WTC11 (cell line): ENCODE measurements around the gene AFAP1L2. TPM values are rescaled to one million over a fixed set of nuclear protein-coding genes. Genes with fewer than 3 reads are reported as not detected.

ENCODE experiments used
- ATAC-seq: fragments of 200-7000 bp; cut with Tn5 transposase; 2 replicates; pipeline ENCODE4 v1.10.0; 2021; ENCODE audit warnings: mild to moderate bottlenecking, moderate library complexity
- CTCF ChIA-PET: fragments of 300-600 bp; sonication (Branson Sonifier 250); formaldehyde crosslinking; loops from one replicate; lab custom pipeline; 2021; ENCODE audit warnings: antibody characterized with exemption; lab: Charles Lee
- POLR2A ChIA-PET: fragments of 350-600 bp; sonication (Branson Sonifier 250); formaldehyde crosslinking; loops from one replicate; lab custom pipeline; 2021; ENCODE audit warnings: antibody characterized with exemption; lab: Charles Lee
- DNase-seq: peaks from one replicate; pipeline ENCODE4 v3.0.0; 2021; ENCODE audit warnings: low spot score
- H3K27ac Mint-ChIP-seq: 2 replicates; pipeline ENCODE4 v1.8.0; 2021; ENCODE audit warnings: mixed read lengths
- H3K27me3 Mint-ChIP-seq: 2 replicates; pipeline ENCODE4 v1.8.0; 2021; ENCODE audit warnings: low read depth, mild to moderate bottlenecking, moderate library complexity, mixed read lengths
- H3K36me3 Mint-ChIP-seq: 2 replicates; pipeline ENCODE4 v1.8.0; 2021; ENCODE audit warnings: mixed read lengths
- H3K4me1 Mint-ChIP-seq: 2 replicates; pipeline ENCODE4 v1.8.0; 2022; ENCODE audit warnings: mixed read lengths
- H3K4me3 Mint-ChIP-seq: 2 replicates; pipeline ENCODE4 v1.8.0; 2021; ENCODE audit warnings: mild to moderate bottlenecking, moderate library complexity, mixed read lengths
- H3K9me3 Mint-ChIP-seq: 2 replicates; pipeline ENCODE4 v1.8.0; 2021; ENCODE audit warnings: mixed read lengths
- EMX1 ChIP-seq: fragments of 250-450 bp; sonication (Bioruptor Pico); IDR thresholded peaks from 2 replicates; pipeline ENCODE4 v1.8.0; 2021; ENCODE audit warnings: mild to moderate bottlenecking
- ETV6 ChIP-seq: sonication (generic); formaldehyde crosslinking; IDR thresholded peaks from 2 replicates; pipeline ENCODE4 v1.8.1; 2022; ENCODE audit warnings: mild to moderate bottlenecking, missing genetic modification reagents
- GRHL2 ChIP-seq: fragments of 250-450 bp; sonication (Bioruptor Pico); IDR thresholded peaks from 2 replicates; pipeline ENCODE4 v1.8.0; 2022; ENCODE audit warnings: mild to moderate bottlenecking, moderate library complexity; ENCODE audit not compliant: insufficient replicate concordance, severe bottlenecking
- HMGA2 ChIP-seq: fragments of 250-450 bp; sonication (Bioruptor Pico); IDR thresholded peaks from 2 replicates; pipeline ENCODE4 v1.4.0; 2021; ENCODE audit warnings: mild to moderate bottlenecking, moderate library complexity
- KAT7 ChIP-seq: sonication (generic); formaldehyde crosslinking; IDR thresholded peaks from 2 replicates; pipeline ENCODE4 v1.8.1; 2023; ENCODE audit warnings: missing genetic modification reagents, mild to moderate bottlenecking, borderline replicate concordance
- NR2C2 ChIP-seq: sonication (generic); formaldehyde crosslinking; IDR thresholded peaks from 2 replicates; pipeline ENCODE4 v1.8.0; 2022; ENCODE audit warnings: mild to moderate bottlenecking, missing genetic modification reagents
- OVOL2 ChIP-seq: fragments of 250-450 bp; sonication (Bioruptor Pico); IDR thresholded peaks from 2 replicates; pipeline ENCODE4 v1.9.0; 2021; ENCODE audit warnings: mild to moderate bottlenecking, borderline replicate concordance
- SOX15 ChIP-seq: fragments of 250-450 bp; sonication (Bioruptor Pico); IDR thresholded peaks from 2 replicates; pipeline ENCODE4 v1.9.0; 2021; ENCODE audit warnings: mild to moderate bottlenecking
- ZNF121 ChIP-seq: sonication (generic); formaldehyde crosslinking; IDR thresholded peaks from 2 replicates; pipeline ENCODE4 v1.8.0; 2023; ENCODE audit warnings: missing genetic modification reagents
- ZNF396 ChIP-seq: fragments of 250-450 bp; sonication (Bioruptor Pico); IDR thresholded peaks from 2 replicates; pipeline ENCODE4 v1.8.0; 2021; ENCODE audit warnings: mild to moderate bottlenecking, moderate library complexity, borderline replicate concordance
- ZNF416 ChIP-seq: fragments of 250-450 bp; sonication (Bioruptor Pico); IDR thresholded peaks from 2 replicates; pipeline ENCODE4 v1.9.0; 2021; ENCODE audit warnings: mild to moderate bottlenecking, inconsistent platforms
- total RNA-seq: library from RNA; stranded (reverse); gene quantifications from 3 replicates; pipeline ENCODE4 v1.2.3, GENCODE V29; 2021
- TF ChIP-seq, protein P1 (sequence below): fragments of 250-450 bp; sonication (Bioruptor Pico); IDR thresholded peaks from 2 replicates; pipeline ENCODE4 v1.8.0; 2021; ENCODE audit warnings: mild to moderate bottlenecking
- TF ChIP-seq, protein P2 (sequence below): sonication (generic); formaldehyde crosslinking; IDR thresholded peaks from 2 replicates; pipeline ENCODE4 v1.8.1; 2023; ENCODE audit warnings: mild to moderate bottlenecking, missing genetic modification reagents, moderate library complexity
- TF ChIP-seq, protein P3 (sequence below): sonication (generic); formaldehyde crosslinking; IDR thresholded peaks from 2 replicates; pipeline ENCODE4 v1.8.0; 2023; ENCODE audit warnings: mild to moderate bottlenecking, missing genetic modification reagents
- TF ChIP-seq, protein P4 (sequence below): sonication (generic); formaldehyde crosslinking; IDR thresholded peaks from 2 replicates; pipeline ENCODE4 v1.8.1; 2023; ENCODE audit warnings: mild to moderate bottlenecking, missing genetic modification reagents
- TF ChIP-seq, protein P5 (sequence below): fragments of 250-450 bp; sonication (Bioruptor Pico); IDR thresholded peaks from 2 replicates; pipeline ENCODE4 v1.9.0; 2021; ENCODE audit warnings: moderate library complexity, mild to moderate bottlenecking, inconsistent platforms, borderline replicate concordance
- TF ChIP-seq, protein P6 (sequence below): sonication (generic); formaldehyde crosslinking; IDR thresholded peaks from 2 replicates; pipeline ENCODE4 v1.8.0; 2022; ENCODE audit warnings: mild to moderate bottlenecking, missing genetic modification reagents
- TF ChIP-seq, protein P7 (sequence below): sonication (generic); formaldehyde crosslinking; IDR thresholded peaks from 2 replicates; pipeline ENCODE4 v1.8.1; 2023; ENCODE audit warnings: mild to moderate bottlenecking, moderate library complexity, missing genetic modification reagents
- TF ChIP-seq, protein P8 (sequence below): sonication (generic); formaldehyde crosslinking; IDR thresholded peaks from 2 replicates; pipeline ENCODE4 v1.8.0; 2023; ENCODE audit warnings: missing genetic modification reagents
- TF ChIP-seq, protein P9 (sequence below): sonication (generic); formaldehyde crosslinking; IDR thresholded peaks from 2 replicates; pipeline ENCODE4 v1.8.1; 2022; ENCODE audit warnings: low read depth, missing genetic modification reagents, borderline replicate concordance

AFAP1L2 gene
- total RNA-seq, 1 experiment from 2014 or later, result 5.0 TPM

DNA sequence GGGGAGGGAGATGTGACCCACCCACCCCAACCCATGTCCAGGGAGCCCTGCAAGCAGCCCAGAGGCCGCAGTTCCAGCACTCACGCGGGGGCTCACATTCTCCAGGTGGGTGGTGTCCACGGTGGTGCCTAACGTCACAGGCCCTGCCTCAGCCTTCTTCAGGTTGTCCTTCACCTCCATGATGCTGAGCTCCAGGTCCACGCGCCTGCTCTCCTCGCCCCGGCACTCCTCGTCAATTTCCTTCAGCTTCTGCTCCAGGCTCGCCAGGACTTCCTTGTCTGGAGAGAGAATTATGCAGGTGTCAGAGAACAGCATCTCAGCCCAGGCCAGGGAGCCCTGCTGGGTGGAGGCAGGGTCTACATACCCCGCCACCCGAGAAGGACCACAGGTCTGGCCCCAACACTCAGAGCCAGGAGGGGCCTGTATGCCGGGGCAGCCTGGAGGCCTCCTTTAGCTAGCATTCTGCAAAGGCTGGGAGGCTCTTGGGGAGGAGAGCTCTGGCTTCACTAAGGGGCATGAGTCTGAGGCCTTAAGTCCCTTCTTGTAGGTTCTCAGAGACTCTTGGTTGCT lies 107.1 kb downstream of the AFAP1L2 start (continued):
- TF ChIP-seq SOX15 (CRISPR knock-in tag) (no peak), ZNF396 (CRISPR knock-in tag) (no peak), EMX1 (no peak), KAT7 (CRISPR knock-in tag) (no peak), NR2C2 (no peak)
- TF ChIP-seq, protein P1, sequence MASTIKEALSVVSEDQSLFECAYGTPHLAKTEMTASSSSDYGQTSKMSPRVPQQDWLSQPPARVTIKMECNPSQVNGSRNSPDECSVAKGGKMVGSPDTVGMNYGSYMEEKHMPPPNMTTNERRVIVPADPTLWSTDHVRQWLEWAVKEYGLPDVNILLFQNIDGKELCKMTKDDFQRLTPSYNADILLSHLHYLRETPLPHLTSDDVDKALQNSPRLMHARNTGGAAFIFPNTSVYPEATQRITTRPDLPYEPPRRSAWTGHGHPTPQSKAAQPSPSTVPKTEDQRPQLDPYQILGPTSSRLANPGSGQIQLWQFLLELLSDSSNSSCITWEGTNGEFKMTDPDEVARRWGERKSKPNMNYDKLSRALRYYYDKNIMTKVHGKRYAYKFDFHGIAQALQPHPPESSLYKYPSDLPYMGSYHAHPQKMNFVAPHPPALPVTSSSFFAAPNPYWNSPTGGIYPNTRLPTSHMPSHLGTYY (CRISPR knock-in tag), result no peak
- TF ChIP-seq, protein P2, sequence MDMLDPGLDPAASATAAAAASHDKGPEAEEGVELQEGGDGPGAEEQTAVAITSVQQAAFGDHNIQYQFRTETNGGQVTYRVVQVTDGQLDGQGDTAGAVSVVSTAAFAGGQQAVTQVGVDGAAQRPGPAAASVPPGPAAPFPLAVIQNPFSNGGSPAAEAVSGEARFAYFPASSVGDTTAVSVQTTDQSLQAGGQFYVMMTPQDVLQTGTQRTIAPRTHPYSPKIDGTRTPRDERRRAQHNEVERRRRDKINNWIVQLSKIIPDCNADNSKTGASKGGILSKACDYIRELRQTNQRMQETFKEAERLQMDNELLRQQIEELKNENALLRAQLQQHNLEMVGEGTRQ (CRISPR knock-in tag), result no peak
- TF ChIP-seq, protein P3, sequence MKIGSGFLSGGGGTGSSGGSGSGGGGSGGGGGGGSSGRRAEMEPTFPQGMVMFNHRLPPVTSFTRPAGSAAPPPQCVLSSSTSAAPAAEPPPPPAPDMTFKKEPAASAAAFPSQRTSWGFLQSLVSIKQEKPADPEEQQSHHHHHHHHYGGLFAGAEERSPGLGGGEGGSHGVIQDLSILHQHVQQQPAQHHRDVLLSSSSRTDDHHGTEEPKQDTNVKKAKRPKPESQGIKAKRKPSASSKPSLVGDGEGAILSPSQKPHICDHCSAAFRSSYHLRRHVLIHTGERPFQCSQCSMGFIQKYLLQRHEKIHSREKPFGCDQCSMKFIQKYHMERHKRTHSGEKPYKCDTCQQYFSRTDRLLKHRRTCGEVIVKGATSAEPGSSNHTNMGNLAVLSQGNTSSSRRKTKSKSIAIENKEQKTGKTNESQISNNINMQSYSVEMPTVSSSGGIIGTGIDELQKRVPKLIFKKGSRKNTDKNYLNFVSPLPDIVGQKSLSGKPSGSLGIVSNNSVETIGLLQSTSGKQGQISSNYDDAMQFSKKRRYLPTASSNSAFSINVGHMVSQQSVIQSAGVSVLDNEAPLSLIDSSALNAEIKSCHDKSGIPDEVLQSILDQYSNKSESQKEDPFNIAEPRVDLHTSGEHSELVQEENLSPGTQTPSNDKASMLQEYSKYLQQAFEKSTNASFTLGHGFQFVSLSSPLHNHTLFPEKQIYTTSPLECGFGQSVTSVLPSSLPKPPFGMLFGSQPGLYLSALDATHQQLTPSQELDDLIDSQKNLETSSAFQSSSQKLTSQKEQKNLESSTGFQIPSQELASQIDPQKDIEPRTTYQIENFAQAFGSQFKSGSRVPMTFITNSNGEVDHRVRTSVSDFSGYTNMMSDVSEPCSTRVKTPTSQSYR (CRISPR knock-in tag), result no peak
- TF ChIP-seq, protein P4, sequence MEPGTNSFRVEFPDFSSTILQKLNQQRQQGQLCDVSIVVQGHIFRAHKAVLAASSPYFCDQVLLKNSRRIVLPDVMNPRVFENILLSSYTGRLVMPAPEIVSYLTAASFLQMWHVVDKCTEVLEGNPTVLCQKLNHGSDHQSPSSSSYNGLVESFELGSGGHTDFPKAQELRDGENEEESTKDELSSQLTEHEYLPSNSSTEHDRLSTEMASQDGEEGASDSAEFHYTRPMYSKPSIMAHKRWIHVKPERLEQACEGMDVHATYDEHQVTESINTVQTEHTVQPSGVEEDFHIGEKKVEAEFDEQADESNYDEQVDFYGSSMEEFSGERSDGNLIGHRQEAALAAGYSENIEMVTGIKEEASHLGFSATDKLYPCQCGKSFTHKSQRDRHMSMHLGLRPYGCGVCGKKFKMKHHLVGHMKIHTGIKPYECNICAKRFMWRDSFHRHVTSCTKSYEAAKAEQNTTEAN (CRISPR knock-in tag), result no peak

DNA sequence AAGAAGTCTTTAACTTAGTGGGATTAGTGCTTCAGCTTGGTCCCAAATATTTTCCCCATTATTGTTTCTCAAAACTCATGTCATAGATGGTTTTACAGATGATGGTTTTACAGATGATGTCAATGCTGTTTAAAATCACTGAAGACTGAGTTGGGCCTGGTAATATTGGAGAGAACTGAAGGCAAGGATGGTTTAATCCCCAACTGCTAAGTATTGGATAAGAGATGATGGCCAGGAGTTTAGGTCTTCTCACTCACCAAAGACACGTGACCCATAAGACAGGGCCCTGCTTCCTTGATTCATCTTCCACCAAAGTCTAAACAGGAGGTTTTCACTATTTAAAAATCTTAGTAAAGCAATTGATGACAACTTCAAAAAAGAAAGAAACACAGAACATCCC lies 108.9 kb downstream of the AFAP1L2 start:
- Mint-ChIP-seq H3K36me3 (peaks cover 30% of the 10 kb centered on the region), H3K27ac (no peak overlapping the region), H3K27me3 (no peaks in the 10 kb centered on the region), H3K9me3 (peaks cover 21% of the 10 kb centered on the region), H3K4me1 (no peaks in the 10 kb centered on the region), H3K4me3 (no peak overlapping the region)
- no peak for DNase-seq
- ATAC-seq, result no peak
- ChIA-PET CTCF (no interaction called here), POLR2A (no interaction called here)
- TF ChIP-seq ZNF416 (CRISPR knock-in tag) (no peak), OVOL2 (CRISPR knock-in tag) (no peak), ETV6 (CRISPR knock-in tag) (no peak), SOX15 (CRISPR knock-in tag) (no peak), HMGA2 (CRISPR knock-in tag) (no peak), ZNF121 (CRISPR knock-in tag) (no peak), GRHL2 (CRISPR knock-in tag) (no peak), EMX1 (no peak)
- TF ChIP-seq, protein P5, sequence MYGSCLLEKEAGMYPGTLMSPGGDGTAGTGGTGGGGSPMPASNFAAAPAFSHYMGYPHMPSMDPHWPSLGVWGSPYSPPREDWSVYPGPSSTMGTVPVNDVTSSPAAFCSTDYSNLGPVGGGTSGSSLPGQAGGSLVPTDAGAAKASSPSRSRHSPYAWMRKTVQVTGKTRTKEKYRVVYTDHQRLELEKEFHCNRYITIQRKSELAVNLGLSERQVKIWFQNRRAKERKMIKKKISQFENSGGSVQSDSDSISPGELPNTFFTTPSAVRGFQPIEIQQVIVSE, result no peak
- TF ChIP-seq, protein P6, sequence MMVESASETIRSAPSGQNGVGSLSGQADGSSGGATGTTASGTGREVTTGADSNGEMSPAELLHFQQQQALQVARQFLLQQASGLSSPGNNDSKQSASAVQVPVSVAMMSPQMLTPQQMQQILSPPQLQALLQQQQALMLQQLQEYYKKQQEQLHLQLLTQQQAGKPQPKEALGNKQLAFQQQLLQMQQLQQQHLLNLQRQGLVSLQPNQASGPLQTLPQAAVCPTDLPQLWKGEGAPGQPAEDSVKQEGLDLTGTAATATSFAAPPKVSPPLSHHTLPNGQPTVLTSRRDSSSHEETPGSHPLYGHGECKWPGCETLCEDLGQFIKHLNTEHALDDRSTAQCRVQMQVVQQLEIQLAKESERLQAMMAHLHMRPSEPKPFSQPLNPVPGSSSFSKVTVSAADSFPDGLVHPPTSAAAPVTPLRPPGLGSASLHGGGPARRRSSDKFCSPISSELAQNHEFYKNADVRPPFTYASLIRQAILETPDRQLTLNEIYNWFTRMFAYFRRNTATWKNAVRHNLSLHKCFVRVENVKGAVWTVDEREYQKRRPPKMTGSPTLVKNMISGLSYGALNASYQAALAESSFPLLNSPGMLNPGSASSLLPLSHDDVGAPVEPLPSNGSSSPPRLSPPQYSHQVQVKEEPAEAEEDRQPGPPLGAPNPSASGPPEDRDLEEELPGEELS (CRISPR knock-in tag), result no peak
- TF ChIP-seq, protein P7, sequence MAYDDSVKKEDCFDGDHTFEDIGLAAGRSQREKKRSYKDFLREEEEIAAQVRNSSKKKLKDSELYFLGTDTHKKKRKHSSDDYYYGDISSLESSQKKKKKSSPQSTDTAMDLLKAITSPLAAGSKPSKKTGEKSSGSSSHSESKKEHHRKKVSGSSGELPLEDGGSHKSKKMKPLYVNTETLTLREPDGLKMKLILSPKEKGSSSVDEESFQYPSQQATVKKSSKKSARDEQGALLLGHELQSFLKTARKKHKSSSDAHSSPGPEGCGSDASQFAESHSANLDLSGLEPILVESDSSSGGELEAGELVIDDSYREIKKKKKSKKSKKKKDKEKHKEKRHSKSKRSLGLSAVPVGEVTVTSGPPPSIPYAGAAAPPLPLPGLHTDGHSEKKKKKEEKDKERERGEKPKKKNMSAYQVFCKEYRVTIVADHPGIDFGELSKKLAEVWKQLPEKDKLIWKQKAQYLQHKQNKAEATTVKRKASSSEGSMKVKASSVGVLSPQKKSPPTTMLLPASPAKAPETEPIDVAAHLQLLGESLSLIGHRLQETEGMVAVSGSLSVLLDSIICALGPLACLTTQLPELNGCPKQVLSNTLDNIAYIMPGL (CRISPR knock-in tag), result no peak
- TF ChIP-seq, protein P8, sequence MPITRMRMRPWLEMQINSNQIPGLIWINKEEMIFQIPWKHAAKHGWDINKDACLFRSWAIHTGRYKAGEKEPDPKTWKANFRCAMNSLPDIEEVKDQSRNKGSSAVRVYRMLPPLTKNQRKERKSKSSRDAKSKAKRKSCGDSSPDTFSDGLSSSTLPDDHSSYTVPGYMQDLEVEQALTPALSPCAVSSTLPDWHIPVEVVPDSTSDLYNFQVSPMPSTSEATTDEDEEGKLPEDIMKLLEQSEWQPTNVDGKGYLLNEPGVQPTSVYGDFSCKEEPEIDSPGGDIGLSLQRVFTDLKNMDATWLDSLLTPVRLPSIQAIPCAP (CRISPR knock-in tag), result no peak
- TF ChIP-seq, protein P1 (CRISPR knock-in tag), result no peak
- TF ChIP-seq, protein P9, sequence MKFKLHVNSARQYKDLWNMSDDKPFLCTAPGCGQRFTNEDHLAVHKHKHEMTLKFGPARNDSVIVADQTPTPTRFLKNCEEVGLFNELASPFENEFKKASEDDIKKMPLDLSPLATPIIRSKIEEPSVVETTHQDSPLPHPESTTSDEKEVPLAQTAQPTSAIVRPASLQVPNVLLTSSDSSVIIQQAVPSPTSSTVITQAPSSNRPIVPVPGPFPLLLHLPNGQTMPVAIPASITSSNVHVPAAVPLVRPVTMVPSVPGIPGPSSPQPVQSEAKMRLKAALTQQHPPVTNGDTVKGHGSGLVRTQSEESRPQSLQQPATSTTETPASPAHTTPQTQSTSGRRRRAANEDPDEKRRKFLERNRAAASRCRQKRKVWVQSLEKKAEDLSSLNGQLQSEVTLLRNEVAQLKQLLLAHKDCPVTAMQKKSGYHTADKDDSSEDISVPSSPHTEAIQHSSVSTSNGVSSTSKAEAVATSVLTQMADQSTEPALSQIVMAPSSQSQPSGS, result no peak
